Right lung (tissue), 5 donors: ENCODE measurements around the gene TMEM33. TPM values are rescaled to one million over a fixed set of nuclear protein-coding genes. Genes with fewer than 3 reads are reported as not detected.

ENCODE experiments used
- DNase-seq, 2 donors: peaks; one replicate each; pipeline ENCODE4 v3.0.0-alpha.2; 2013
- polyA plus RNA-seq, 5 donors: library from polyadenylated mRNA; unstranded; fragments of 120-200 nt; gene quantifications; one replicate each; pipeline versions ENCODE4 v1.2.1 to v1.2.3, GENCODE V29; 2013; ENCODE audit warnings: inconsistent platforms in 1 of 5, low replicate concordance in 1 of 5; ENCODE audit not compliant: insufficient read length in 5 of 5, insufficient read depth in 1 of 5

Gene TMEM33
- polyA plus RNA-seq, 5 donors = 25.3 to 38.5 (median 31.2) TPM

DNA sequence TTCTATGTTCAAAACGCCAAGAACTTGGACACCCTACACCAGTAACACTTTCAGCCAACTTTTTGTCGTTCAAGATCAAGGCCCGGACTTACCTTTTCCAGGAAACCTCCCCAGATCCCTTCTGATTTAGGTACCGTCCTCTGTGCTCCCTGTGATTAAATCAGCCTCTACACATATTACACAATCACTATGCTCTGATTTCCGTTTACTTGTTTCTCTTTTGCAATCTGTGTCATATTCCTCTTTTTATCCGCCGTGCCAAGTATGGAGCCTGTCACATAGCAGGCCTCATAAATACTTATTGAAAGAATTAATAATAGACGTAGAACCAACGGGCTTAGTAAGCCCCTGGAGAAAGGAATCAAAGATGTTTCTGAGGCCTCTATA is 722 bp upstream of the TMEM33 start:
- no peak for DNase-seq

DNA sequence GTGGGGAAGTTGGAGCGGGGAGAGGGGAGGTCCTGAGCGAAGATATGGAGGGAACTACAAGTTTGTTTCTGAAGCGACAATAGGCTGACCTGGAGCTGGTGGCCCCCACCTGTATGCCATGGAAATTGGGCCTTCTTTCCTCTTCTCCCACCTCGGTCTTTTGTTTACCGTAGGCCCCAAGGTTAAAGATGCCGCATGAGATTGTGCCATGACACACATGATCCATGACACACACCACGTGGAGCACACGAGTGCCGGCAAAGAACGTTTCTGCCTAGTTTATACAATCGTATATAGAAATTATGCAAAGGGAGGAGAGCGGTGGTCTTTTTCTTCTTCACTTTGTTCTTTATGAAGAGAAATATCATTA is 408 bp downstream of the TMEM33 start:
- no peak for DNase-seq

GRCh38 chr4:41939016-41939626 is 3.9 kb downstream of the TMEM33 start:
- no peak for DNase-seq

DNA sequence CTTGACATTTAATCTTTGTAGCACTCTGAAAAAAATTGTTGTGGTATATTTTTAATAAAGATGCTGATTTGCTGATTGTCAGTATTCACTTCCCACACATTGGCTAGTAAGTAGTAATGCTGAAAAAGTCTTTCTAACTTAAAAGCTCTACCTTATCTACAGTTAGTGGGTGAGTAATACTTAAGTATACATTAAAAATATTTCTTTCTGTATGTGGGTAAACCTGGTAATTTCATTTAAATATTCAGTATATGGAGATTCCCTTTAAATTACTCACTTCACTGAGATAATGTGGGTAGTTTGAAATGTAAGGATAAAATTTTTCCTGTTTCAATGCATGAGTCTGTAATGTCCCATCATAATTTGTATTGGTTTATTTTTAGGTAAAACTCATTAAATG is 5.6 kb downstream of the TMEM33 start:
- DNase-seq = no peak

- DNase-seq = peak; percentile 20 to 29
Measured at GRCh38 chr4:41943506-41943905, 8.3 kb downstream of the TMEM33 start.

GRCh38 chr4:41944089-41944488 is 8.9 kb downstream of the TMEM33 start:
- DNase-seq = no peak

DNA sequence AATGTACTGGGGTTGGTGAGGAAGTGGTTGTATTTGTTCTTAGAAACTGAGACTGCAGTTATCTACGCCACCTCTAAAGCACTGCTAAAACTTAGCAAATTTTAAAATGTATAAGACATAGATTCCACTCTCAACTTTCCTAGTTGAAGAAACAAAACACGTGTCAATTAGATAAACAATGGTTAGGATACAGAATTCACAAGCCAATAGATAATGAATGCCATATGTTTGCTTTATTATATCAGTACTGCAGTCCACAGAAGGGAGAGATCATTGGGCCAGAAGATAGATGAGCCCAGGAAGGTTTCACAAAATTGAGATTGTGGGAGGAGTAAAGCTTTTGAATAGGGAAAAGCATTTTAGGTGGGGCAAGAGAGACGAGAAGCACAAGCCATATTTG is 14.3 kb downstream of the TMEM33 start:
- no peak for DNase-seq

GRCh38 chr4:41957634-41958033 is 22.4 kb downstream of the TMEM33 start:
- no peak for DNase-seq

- DNase-seq = no peak
Measured at GRCh38 chr4:41963105-41963504, 27.9 kb downstream of the TMEM33 start.

GRCh38 chr4:41964401-41964800 is 29.2 kb downstream of the TMEM33 start:
- no peak for DNase-seq

DNA sequence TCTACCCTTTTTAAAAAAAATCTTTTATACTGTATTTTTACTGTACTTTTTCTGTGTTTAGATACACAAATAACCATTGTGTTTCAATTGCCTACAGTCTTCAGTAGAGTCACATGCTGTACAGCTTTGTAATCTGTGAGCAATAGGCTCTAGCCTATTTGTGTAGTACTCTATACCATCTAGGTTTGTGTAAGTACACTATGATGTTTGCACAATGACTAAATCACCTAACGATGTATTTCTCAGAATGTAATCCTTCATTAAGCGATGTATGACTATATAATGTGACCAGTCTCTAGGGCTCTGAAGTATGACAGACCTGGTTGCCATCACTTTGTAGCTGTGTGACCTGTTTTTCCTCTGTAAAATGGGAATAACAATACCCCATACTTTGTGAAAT is 32.2 kb downstream of the TMEM33 start:
- no peak for DNase-seq

- DNase-seq = no peak
Measured at GRCh38 chr4:41969671-41970070, 34.4 kb downstream of the TMEM33 start.

DNA sequence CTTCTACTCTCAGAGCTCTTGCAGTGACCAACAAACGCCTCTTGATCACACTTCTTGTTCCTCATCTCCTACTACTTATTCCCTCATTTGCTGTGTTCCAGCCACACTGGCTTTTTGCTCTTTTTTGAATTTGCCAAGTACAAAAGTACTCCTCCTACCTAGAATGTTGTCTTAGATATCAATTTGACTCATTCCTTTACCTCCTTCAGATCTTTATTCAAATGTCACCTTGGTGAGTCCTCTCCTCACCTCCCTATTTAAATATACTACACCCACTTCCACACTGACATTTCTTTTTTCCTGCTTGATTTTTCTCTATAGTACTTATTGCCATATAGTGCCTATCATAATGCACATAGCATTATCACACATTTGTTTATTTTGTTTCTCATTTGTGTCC is 40.1 kb downstream of the TMEM33 start:
- DNase-seq = no peak

DNA sequence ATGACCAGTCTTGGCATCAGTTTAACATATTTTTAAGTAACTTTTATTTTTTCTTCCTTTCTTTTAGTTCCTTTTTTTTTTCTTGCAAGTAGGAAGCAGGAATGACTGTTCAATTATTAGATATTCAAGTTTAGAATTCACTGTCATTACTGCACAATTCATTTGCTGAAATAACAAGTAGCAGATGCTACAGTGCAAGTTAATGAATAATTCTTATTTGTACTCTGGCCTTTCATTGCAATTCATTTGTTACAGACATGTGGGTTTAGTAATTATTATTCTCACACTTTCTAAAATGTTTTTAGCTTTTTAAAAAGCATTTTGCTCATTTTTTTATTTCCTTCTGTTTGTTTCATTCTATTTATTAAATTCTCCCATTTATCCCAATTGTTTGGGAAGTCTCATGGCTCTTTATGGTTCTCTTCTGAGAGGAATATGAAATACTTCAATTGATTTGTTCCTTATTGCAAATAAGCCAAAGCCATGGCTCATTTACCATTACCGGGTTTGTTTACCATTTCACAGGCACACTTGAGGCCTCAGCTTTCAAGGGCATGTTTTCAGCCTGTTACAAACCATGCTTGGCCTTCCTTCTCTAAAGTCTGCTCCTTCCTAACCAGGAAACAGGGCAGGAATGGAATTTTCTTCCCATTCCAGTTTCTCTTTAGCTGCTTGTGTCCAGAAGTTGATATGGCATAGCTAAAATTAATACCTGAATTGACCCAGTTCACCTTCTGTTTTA is 41.7 kb downstream of the TMEM33 start:
- no peak for DNase-seq

GRCh38 chr4:41977709-41978108 is 42.5 kb downstream of the TMEM33 start:
- no peak for DNase-seq

- DNase-seq = no peak
Measured at GRCh38 chr4:41981456-41981855, 46.2 kb downstream of the TMEM33 start, which contains the start of gene DCAF4L1. TSS of gene DCAF4L1 (plus strand) at chr4:41981756. CDS start at chr4:41981793, 37 bp downstream.

DNA sequence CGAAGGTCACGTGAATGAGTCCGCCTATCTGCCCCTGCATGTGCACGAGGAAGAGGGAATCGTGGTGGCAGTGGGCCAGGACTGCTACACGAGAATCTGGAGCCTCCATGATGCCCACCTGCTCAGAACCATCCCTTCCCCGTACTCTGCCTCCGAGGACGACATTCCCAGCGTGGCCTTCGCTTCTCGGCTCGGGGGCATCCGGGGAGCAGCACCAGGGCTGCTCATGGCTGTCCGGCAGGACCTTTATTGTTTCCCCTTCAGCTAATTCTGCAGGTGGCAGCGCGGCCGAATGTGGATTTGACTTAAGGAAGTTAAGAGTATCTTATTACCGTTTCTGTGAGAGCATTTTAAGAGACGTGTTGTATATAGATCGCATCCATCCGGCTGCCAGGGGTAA is 47.5 kb downstream of the TMEM33 start:
- no peak for DNase-seq

- DNase-seq = no peak
Measured at GRCh38 chr4:41985151-41985550, 49.9 kb downstream of the TMEM33 start.

DNA sequence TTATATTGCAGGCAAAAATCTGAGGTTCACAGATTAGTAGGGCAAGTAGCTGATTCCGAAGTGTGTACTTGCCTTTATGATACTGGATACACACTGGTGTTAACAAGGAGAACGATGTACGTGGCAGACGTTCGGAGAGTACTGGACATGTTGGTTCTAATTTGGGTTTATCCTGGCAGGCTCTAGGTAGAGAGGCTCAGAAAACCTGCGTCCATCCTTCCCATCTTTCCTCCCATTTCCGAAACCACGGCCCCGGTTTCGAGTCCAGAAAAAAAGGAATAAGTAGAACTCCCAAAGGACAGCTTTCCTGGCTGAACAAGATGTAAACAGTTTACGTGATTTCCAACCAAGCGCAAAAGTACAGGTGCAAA is 54.8 kb downstream of the TMEM33 start:
- no peak for DNase-seq

GRCh38 chr4:41990365-41991111 is 55.3 kb downstream of the TMEM33 start, which contains the start of gene SLC30A9:
TSS of gene SLC30A9 (plus strand) at chr4:41990530. CDS start at chr4:41990652, 122 bp downstream.
- peak; percentile 95 to 96 for DNase-seq

DNA sequence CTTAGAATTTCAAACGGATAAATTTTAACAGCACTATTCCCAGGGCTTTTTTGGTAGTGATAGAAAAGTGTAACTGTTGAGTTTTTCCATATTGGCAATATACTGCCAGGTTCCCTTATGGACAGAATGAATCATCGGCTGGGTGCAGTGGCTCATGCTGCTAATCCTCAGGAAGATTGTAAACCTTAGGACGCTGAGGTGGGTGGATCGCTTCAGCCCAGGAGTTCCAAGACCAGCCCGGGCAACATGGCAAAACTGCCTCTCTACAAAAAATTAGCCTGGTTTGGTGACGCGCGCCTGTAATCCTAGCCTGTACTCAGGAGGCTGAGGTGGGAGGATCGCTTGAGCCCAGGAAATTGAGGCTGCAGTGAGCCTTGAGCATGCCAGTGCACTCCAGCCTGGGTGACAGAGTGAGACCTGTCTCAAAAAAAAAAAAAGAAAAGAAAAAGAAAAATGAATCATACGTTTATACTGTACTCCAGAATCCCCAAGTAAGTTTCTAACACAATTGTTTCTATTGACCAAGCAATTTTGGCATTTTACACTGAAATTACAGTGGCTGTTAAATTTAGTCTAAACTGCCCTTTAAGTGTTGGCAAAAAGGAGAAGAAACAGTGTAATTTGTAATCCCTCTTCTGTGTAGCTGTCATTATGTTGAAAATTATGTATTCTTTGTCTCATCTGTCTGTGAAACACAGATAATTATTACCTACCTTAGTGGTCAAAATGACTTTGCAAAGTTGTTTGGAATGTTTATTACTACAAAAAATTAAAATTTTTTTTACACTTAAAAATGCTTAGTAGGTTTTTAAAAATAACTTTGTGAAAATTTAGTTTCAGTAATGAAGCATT is 56.9 kb downstream of the TMEM33 start:
- DNase-seq = no peak
